Activated naive CD8-positive, alpha-beta T cell treated with anti-CD3 and anti-CD28 coated beads, Interleukin-2, amount 10 ng/mL, durations not matched to agents 7 days and 5 days (primary cell): ENCODE results near the gene LGI1. TPM values are rescaled to one million over a fixed set of nuclear protein-coding genes. Genes with fewer than 3 reads are reported as not detected.
"Not testable (repeated sequence)": the region's sequence is repeated elsewhere in the genome, so short reads cannot be mapped to it uniquely, and the experiment has no call there.

ENCODE experiments used
- ATAC-seq: fragments of 150-1000 bp; cut with Tn5 transposase; one replicate; pipeline ENCODE4 v1.10.0; 2021; ENCODE audit warnings: low read depth, moderate library complexity
- POLR2A ChIA-PET: fragments of 350-600 bp; sonication (Branson Sonifier 250); formaldehyde crosslinking; loops from one replicate; lab custom pipeline; 2021; ENCODE audit warnings: antibody characterized with exemption; lab: Charles Lee
- DNase-seq: peaks from one replicate; pipeline ENCODE4 v3.0.0; 2021
- H3K27ac Mint-ChIP-seq: one replicate; pipeline ENCODE4 v1.8.0; 2022; ENCODE audit warnings: mild to moderate bottlenecking, mixed read lengths
- H3K27me3 Mint-ChIP-seq: one replicate; pipeline ENCODE4 v1.8.0; 2022; ENCODE audit warnings: mild to moderate bottlenecking, moderate library complexity, mixed read lengths
- H3K36me3 Mint-ChIP-seq: one replicate; pipeline ENCODE4 v1.8.0; 2021; ENCODE audit warnings: mild to moderate bottlenecking, mixed read lengths
- H3K4me1 Mint-ChIP-seq: one replicate; pipeline ENCODE4 v1.8.0; 2021; ENCODE audit warnings: mixed read lengths
- H3K4me3 Mint-ChIP-seq: one replicate; pipeline ENCODE4 v1.8.0; 2022; ENCODE audit warnings: mild to moderate bottlenecking, moderate library complexity, mixed read lengths
- H3K9me3 Mint-ChIP-seq: one replicate; pipeline ENCODE4 v1.8.0; 2021; ENCODE audit warnings: mixed read lengths
- total RNA-seq, 2 experiments: library from RNA; stranded (reverse); gene quantifications; one replicate each; pipeline ENCODE4 v1.2.3, GENCODE V29; 2021

The LGI1 gene
- total RNA-seq, 2 experiments from 2014 or later, result not detected

DNA sequence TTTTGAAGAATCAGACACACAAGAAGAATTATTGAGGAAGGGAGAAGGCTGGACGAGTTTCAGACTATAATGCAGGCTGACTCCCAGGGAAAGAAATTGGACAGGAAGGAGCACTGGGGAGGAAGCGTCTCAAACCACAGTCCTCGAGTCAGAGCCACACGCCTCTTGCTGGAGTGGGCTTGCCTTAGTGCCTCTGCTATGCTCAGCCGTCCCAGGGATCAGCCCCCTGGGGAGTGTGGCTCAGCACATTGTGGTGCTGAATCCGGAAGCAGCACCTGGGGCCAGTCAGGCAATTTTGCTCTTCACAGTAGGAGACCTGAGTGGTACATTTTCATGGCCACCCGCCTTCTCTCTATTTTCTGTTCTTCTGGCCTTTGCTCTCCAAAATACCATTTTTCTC lies 68.6 kb downstream of the LGI1 start:
- H3K4me3 Mint-ChIP-seq, result no peak overlapping the region

DNA sequence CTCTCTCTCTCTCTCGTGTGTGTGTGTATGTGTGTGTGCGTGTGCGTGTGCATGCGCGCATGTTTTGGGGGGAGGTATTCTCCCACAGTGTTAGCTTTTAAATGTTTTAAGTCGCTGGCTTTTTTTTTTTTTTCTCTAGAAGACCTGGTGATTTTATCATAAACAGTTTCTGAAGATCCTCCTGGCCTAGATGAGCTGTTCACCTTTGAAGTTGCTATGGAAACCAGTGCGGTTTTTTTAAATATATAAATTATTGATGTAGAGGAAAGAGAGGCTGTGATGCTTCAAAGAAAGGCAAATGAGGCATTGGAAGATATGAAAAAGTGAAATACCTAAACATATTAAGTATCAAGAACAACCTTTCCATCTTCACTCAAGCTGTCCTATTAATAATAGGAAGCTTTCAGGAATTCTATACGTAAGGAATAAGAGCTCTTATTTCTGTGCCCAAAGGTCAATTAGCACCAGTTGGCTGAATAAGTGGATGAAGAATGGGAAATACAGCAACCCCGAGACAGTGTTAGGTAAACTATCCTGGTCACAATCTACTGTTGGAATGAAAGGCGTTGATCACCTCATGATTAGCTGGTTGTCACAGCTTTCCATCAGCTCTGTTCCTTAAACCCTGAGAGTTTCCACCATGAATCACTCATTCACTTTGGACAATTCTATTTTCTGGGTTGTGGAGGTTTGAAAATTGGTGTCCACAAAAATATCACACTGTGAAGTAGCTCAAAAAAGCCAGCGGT lies 69.5 kb downstream of the LGI1 start:
- ATAC-seq, result no peak
- POLR2A ChIA-PET, result no interaction called here
- Mint-ChIP-seq H3K4me1 (peaks cover 5% of the 10 kb centered on the region), H3K4me3 (no peak overlapping the region), H3K27me3 (peaks cover 11% of the 10 kb centered on the region), H3K36me3 (no peaks in the 10 kb centered on the region), H3K9me3 (no peaks in the 10 kb centered on the region), H3K27ac (no peak overlapping the region)
- no peak for DNase-seq

More for the DNA sequence above, 68.6 kb downstream of the LGI1 start:
- DNase-seq (no peak), ATAC-seq (no peak)
- POLR2A ChIA-PET, result no interaction called here
- H3K36me3 Mint-ChIP-seq, result no peaks in the 10 kb centered on the region
- no peaks in the 10 kb centered on the region for H3K9me3 Mint-ChIP-seq
- peaks cover 5% of the 10 kb centered on the region for H3K4me1 Mint-ChIP-seq
- no peak overlapping the region for H3K27ac Mint-ChIP-seq
- peaks cover 17% of the 10 kb centered on the region for H3K27me3 Mint-ChIP-seq

DNA sequence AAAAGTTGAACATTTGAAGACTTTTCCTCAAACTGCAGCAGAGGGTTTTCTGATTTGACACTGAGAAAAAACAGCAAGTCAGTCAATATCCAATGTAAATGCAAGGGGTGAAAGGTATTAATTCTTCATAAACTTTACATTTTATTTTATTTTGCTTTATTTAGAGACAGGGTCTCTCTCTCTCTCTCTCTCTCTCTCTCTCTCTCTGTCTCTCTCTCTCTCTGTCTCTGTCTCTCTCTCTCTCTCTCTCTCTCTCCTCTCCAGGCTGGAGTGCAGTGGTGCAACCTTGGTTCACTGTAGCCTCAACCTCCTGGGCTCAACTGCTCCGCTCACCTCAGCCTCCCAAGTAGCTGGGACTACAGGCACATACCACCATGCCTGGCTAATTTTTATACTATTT lies 73.3 kb downstream of the LGI1 start:
- H3K36me3 Mint-ChIP-seq, ATAC-seq, H3K9me3 Mint-ChIP-seq, H3K27ac Mint-ChIP-seq, POLR2A ChIA-PET, H3K27me3 Mint-ChIP-seq, DNase-seq, H3K4me1 Mint-ChIP-seq, H3K4me3 Mint-ChIP-seq: not testable (repeated sequence)

DNA sequence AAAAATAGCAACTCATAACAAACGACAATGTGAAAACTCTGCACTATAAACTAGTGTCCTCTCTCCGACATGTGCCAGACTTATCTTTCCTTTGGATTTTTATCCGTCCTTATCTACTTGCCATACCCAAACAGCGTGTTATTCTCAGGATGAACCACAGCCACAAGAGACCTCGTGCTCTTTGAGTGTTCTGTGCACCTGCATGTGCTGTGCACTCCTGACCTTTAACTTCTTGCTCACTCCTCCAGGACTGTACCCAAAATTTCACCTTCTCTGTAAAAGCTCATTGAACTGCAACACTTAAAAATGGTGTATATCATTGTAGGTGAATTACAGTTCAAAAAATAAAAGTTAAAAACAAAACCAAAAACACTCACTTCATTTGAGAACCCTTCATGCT lies 78.0 kb downstream of the LGI1 start:
- ATAC-seq (no peak), DNase-seq (no peak)
- Mint-ChIP-seq H3K9me3 (no peaks in the 10 kb centered on the region), H3K4me1 (no peaks in the 10 kb centered on the region), H3K27ac (no peak overlapping the region), H3K36me3 (no peaks in the 10 kb centered on the region), H3K27me3 (peaks cover 6% of the 10 kb centered on the region), H3K4me3 (no peak overlapping the region)
- POLR2A ChIA-PET, result no interaction called here

DNA sequence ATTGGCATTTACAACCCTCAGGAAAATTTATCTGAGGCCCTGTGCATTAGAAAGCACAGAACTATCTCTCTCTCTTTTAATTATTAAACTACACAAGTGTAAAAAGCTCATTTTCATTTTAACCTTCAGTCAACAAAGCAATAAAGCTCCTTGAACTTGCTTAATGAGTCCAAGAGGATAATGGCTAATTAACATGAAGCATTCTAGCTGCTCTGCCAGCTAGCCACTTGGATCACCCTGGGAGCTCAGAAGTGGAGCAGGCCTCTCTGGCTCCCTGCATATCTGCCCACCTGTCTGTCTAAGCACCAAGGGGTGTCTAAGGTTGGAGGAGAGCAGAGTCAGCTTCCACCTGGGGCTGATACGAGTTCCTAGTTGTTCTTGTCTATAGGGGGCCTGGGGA lies 80.1 kb downstream of the LGI1 start:
- H3K27ac Mint-ChIP-seq, result no peak overlapping the region
- DNase-seq (no peak), ATAC-seq (no peak)
- no peaks in the 10 kb centered on the region for H3K36me3 Mint-ChIP-seq
- POLR2A ChIA-PET, result no interaction called here
- H3K9me3 Mint-ChIP-seq, result no peaks in the 10 kb centered on the region
- no peak overlapping the region for H3K4me3 Mint-ChIP-seq
- no peaks in the 10 kb centered on the region for H3K4me1 Mint-ChIP-seq
- no peaks in the 10 kb centered on the region for H3K27me3 Mint-ChIP-seq

DNA sequence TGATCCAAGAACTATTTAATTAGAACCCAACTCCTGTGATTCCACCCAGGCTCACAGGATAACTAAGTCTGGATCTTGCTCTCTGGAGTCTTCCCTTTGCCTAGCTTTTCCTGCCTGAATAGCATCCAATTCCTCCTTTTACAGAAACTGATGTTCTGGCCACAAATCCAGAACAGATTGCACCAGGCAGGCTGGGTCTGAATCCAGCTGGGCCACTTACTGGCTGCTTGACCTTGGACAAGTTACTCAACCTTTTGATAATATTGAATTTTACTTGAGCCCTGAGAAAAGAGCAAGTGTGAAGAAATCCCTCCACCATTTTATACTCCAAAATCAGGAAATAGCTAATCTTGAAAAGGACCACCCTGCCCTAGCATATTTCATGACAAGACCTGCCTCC lies 80.5 kb downstream of the LGI1 start:
- Mint-ChIP-seq H3K4me1 (no peaks in the 10 kb centered on the region), H3K27me3 (no peaks in the 10 kb centered on the region), H3K27ac (no peak overlapping the region), H3K4me3 (no peak overlapping the region), H3K36me3 (no peaks in the 10 kb centered on the region), H3K9me3 (no peaks in the 10 kb centered on the region)
- DNase-seq (no peak), ATAC-seq (no peak)
- POLR2A ChIA-PET, result no interaction called here

DNA sequence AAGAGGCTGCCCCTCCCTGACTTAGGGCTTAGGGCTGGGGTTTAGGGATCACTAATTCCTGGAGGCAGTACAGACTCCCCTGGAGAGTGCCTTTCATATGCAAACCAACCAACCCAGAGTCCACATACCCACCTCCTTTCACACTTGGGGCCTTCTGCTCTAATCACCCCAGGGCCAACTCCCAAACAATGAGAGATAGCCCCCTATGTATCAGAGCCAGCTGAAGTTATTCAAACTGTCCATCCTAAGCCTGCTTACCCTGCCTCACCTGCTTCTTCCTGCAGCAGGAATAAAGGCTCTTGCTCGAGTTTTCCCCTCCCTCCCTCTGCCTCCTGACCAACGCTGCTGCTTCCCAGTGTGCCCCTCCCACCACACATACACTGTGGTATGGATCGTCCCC lies 84.2 kb downstream of the LGI1 start:
- ATAC-seq, result no peak
- no peaks in the 10 kb centered on the region for H3K4me1 Mint-ChIP-seq
- no peaks in the 10 kb centered on the region for H3K27me3 Mint-ChIP-seq
- H3K9me3 Mint-ChIP-seq, result no peaks in the 10 kb centered on the region
- H3K36me3 Mint-ChIP-seq, result no peaks in the 10 kb centered on the region
- POLR2A ChIA-PET, result no interaction called here
- no peak overlapping the region for H3K27ac Mint-ChIP-seq
- H3K4me3 Mint-ChIP-seq, result no peak overlapping the region
- DNase-seq, result no peak

DNA sequence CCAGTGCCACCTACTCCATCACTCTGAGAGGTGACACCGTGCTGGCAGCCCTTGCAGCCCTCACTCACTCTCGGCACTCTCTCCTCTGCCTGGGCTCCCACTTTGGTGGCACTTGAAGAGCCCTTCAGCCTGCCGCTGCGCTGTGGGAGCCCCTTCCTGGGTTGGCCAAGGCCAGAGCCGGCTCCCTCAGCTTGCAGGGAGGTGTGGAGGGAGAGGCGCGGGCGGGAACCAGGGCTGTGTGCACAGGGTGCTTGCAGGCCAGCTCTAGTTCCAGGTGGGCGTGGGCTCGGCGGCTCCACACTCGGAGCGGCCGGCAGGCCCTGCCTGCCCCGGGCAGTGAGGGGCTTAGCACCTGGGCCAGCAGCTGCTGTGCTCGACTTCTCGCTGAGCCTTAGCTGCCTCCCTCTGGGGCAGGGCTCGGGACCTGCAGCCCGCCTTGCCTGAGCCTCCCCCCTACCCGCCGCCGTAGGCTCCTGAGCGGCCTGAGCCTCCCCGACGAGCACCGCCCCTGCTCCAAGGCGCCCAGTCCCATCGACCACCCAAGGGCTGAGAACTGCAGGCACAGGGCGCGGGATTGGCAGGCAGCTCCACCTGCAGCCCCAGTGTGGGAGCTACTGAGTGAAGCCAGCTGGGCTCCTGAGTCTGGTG lies 87.4 kb downstream of the LGI1 start:
- no peak overlapping the region for H3K27ac Mint-ChIP-seq
- ATAC-seq (no peak), DNase-seq (no peak)
- H3K9me3 Mint-ChIP-seq, result no peaks in the 10 kb centered on the region
- POLR2A ChIA-PET, result no interaction called here
- H3K4me3 Mint-ChIP-seq, result no peak overlapping the region
- H3K36me3 Mint-ChIP-seq, result no peaks in the 10 kb centered on the region
- H3K27me3 Mint-ChIP-seq, result peaks cover 2% of the 10 kb centered on the region
- H3K4me1 Mint-ChIP-seq, result no peaks in the 10 kb centered on the region

Other genes starting within 250 kb of the LGI1 start
- not detected for gene FFAR4, start 191.3 kb upstream of the LGI1 start, total RNA-seq
- not detected for gene RBP4, start 156.7 kb upstream of the LGI1 start, total RNA-seq
- not detected for gene PDE6C, start 145.4 kb upstream of the LGI1 start, total RNA-seq
- gene FRA10AC1, start 55.3 kb upstream of the LGI1 start, total RNA-seq, result 10 to 100 TPM; 13.3 to 15.5 TPM
- 1 to 10 TPM; 3.4 to 3.9 TPM for gene SLC35G1, start 136.0 kb downstream of the LGI1 start, total RNA-seq
- gene PLCE1, start 236.0 kb downstream of the LGI1 start, total RNA-seq, result not detected